HCT116 (cell line): ENCODE results near the gene WRAP53. TPM values are rescaled to one million over a fixed set of nuclear protein-coding genes. Genes with fewer than 3 reads are reported as not detected.

ENCODE experiments used
- ATAC-seq: fragments of 200-7000 bp; cut with Tn5 transposase; 2 replicates; pipeline ENCODE4 v1.9.1; 2020; ENCODE audit warnings: mild to moderate bottlenecking, moderate library complexity
- BruUV-seq: library from RNA; stranded (reverse); fragments of 400-500 nt; replicated peaks from 2 replicates; lab custom pipeline; 2021; lab: Mats Ljungman, UMichigan
- CTCF ChIA-PET: fragments of 300-600 bp; sonication (Branson Sonifier 250); formaldehyde crosslinking; loops from one replicate; lab custom pipeline; 2021; ENCODE audit warnings: antibody characterized with exemption; lab: Charles Lee
- POLR2A ChIA-PET: fragments of 300-600, 350-600 bp; sonication (Branson Sonifier 250); formaldehyde crosslinking; loops from one replicate; lab custom pipeline; 2021; ENCODE audit warnings: antibody characterized with exemption; lab: Charles Lee
- RAD21 ChIA-PET, 2 experiments: fragments of 300-600 bp; sonication (Branson Sonifier 250); formaldehyde crosslinking; loops; one replicate each; lab custom pipeline; 2023; ENCODE audit warnings: low total read pairs in 2 of 2; ENCODE audit not compliant: uncharacterized antibody in 2 of 2, unreplicated experiment in 2 of 2, low non-redundant PET in 1 of 2; lab: Charles Lee
- DNase-seq: peaks from one replicate; pipeline ENCODE4 v3.0.0-alpha.2; 2010; ENCODE audit warnings: low read depth, low spot score
- H2AFZ ChIP-seq: fragments of 200-600 bp; shearing (Covaris generic), sonication (generic); 2 replicates; pipeline ENCODE4 v1.6.1; 2017; ENCODE audit warnings: low read depth, mixed run types, mixed read lengths, antibody characterized with exemption, low read length; ENCODE audit not compliant: poor library complexity, severe bottlenecking
- H3K27ac ChIP-seq: 2 replicates; pipeline ENCODE4 v1.5.1; 2012; ENCODE audit warnings: low read depth, low read length
- H3K27me3 ChIP-seq: fragments of 200-600 bp; sonication (generic); 2 replicates; pipeline ENCODE4 v1.6.1; 2016; ENCODE audit warnings: mixed run types, low read length, mixed read lengths; ENCODE audit not compliant: insufficient read depth
- H3K36me3 ChIP-seq, 2 experiments: fragments of 200-500 bp in 1 of 2; fragments of 200-600 bp in 1 of 2; sonication (Bioruptor generic) in 1 of 2; sonication (generic) in 1 of 2; 2 replicates each; pipeline versions ENCODE4 v1.5.1 to v1.6.1; 2014 to 2016; ENCODE audit warnings: low read length in 2 of 2, inconsistent platforms in 1 of 2, mixed read lengths in 1 of 2, mixed run types in 1 of 2; ENCODE audit not compliant: insufficient read depth in 2 of 2, control insufficient read depth in 1 of 2
- H3K4me1 ChIP-seq, 2 experiments: fragments of 200-600 bp in 1 of 2; sonication (generic) in 1 of 2; 2 replicates each; pipeline versions ENCODE4 v1.5.1 to v1.6.1; 2012 to 2017; ENCODE audit warnings: low read length in 2 of 2, inconsistent platforms in 1 of 2, mild to moderate bottlenecking in 1 of 2, mixed read lengths in 1 of 2, mixed run types in 1 of 2, moderate library complexity in 1 of 2; ENCODE audit not compliant: insufficient read depth in 2 of 2, control insufficient read depth in 1 of 2
- H3K4me2 ChIP-seq: fragments of 200-600 bp; sonication (generic); 2 replicates; pipeline ENCODE4 v1.6.1; 2017; ENCODE audit warnings: mixed run types, low read length, mixed read lengths
- H3K4me3 ChIP-seq, 2 experiments: fragments of 200-600 bp in 1 of 2; sonication (generic) in 1 of 2; replicated peaks in 1 of 2; 2 replicates each; pipeline ENCODE4 v1.5.1; 2011 to 2016; ENCODE audit warnings: low read length in 2 of 2, control low read depth in 1 of 2, low read depth in 1 of 2, mild to moderate bottlenecking in 1 of 2, mixed read lengths in 1 of 2, mixed run types in 1 of 2
- H3K79me2 ChIP-seq: fragments of 200-600 bp; sonication (generic); 2 replicates; pipeline ENCODE4 v1.6.1; 2017; ENCODE audit warnings: mild to moderate bottlenecking, mixed run types, low read length, moderate library complexity, mixed read lengths; ENCODE audit not compliant: insufficient read depth
- H3K9ac ChIP-seq: fragments of 200-600 bp; sonication (generic); 2 replicates; pipeline ENCODE4 v1.6.1; 2016; ENCODE audit warnings: low read length, mixed read lengths
- H3K9me2 ChIP-seq: fragments of 200-600 bp; sonication (generic), shearing (Covaris generic); 2 replicates; pipeline ENCODE4 v1.6.1; 2017; ENCODE audit warnings: mixed run types, mild to moderate bottlenecking, moderate library complexity; ENCODE audit not compliant: insufficient read depth
- H3K9me3 ChIP-seq, 2 experiments: fragments of 200-500 bp in 1 of 2; fragments of 200-600 bp in 1 of 2; sonication (Bioruptor generic) in 1 of 2; sonication (generic) in 1 of 2; 2 replicates each; pipeline ENCODE4 v1.6.1; 2014 to 2017; ENCODE audit warnings: low read length in 2 of 2, mixed read lengths in 2 of 2, inconsistent platforms in 1 of 2, low read depth in 1 of 2, mild to moderate bottlenecking in 1 of 2, mixed run types in 1 of 2, moderate library complexity in 1 of 2; ENCODE audit not compliant: control insufficient read depth in 1 of 2, insufficient read depth in 1 of 2
- H4K20me1 ChIP-seq: fragments of 200-600 bp; sonication (generic), shearing (Covaris generic); 2 replicates; pipeline ENCODE4 v1.6.1; 2017; ENCODE audit warnings: mixed run types, mild to moderate bottlenecking, moderate library complexity; ENCODE audit not compliant: insufficient read depth
- CEBPB ChIP-seq: IDR thresholded peaks from 2 replicates; pipeline ENCODE4 v1.6.1; 2012; ENCODE audit warnings: low read depth
- JUND ChIP-seq: IDR thresholded peaks from 2 replicates; pipeline ENCODE4 v1.6.1; 2012
- MAX ChIP-seq: IDR thresholded peaks from 2 replicates; pipeline ENCODE4 v1.6.1; 2012
- POLR2AphosphoS5 ChIP-seq: IDR thresholded peaks from 2 replicates; pipeline ENCODE4 v1.6.1; 2011; ENCODE audit warnings: mild to moderate bottlenecking, low read depth, low read length, moderate library complexity
- RAD21 ChIP-seq: IDR thresholded peaks from 2 replicates; pipeline ENCODE4 v1.6.1; 2012; ENCODE audit warnings: low read depth, mild to moderate bottlenecking
- REST ChIP-seq: IDR thresholded peaks from 2 replicates; pipeline ENCODE4 v1.6.1; 2012; ENCODE audit warnings: low read depth
- SP1 ChIP-seq: IDR thresholded peaks from 2 replicates; pipeline ENCODE4 v1.6.1; 2012; ENCODE audit warnings: low read depth
- ZFX ChIP-seq: fragments of 450-650 bp; IDR thresholded peaks from 2 replicates; pipeline ENCODE4 v1.6.1; 2017
- intact Hi-C: fragments of 100-400 bp; cut with micrococcal nuclease; formaldehyde crosslinking; loops from 2 replicates; pipeline ENCODE4 v1.10.0; 2022
- total RNA-seq: library from RNA; stranded (reverse); gene quantifications from one replicate; pipeline ENCODE4 v1.2.1, GENCODE V29; 2021; ENCODE audit not compliant: unreplicated experiment

The WRAP53 gene
- total RNA-seq, 1 experiment from 2014 or later, result 28.8 TPM

- no peak for TF ChIP-seq REST
Observed at GRCh38 chr17:7745748-7746470, 57.6 kb downstream of the WRAP53 start (continued).

GRCh38 chr17:7747635-7748071 lies 59.4 kb downstream of the WRAP53 start:
- Histone ChIP-seq H3K4me1 (peaks cover 23 to 43% of the 10 kb centered on the region in 2 experiments), H3K4me2 (no peak overlapping the region), H3K9me2 (no peaks in the 10 kb centered on the region), H3K27ac (no peak overlapping the region), H3K27me3 (no peaks in the 10 kb centered on the region), H3K9me3 (no peaks in the 10 kb centered on the region), H4K20me1 (no peaks in the 10 kb centered on the region), H3K9ac (no peak overlapping the region), H3K4me3 (no peak overlapping the region), H2AFZ (peak overlapping the region; percentile 24), H3K79me2 (no peaks in the 10 kb centered on the region), H3K36me3 (no peaks in the 10 kb centered on the region)
- intact Hi-C loops, result no loop called here
- ATAC-seq (no peak), DNase-seq (no peak)
- ChIA-PET RAD21 (no interaction called here), POLR2A (no interaction called here), CTCF (interaction anchor here (0.5 to 1.3 kb wide), 2 partner anchors 8 to 251 kb away, joined by 3 read pairs; no protein-coding TSS in a partner anchor)
- BruUV-seq, result no TSS peak
- no peak for TF ChIP-seq REST
- TF ChIP-seq POLR2AphosphoS5, result no peak
- TF ChIP-seq ZFX, result no peak
- TF ChIP-seq JUND, result no peak
- no peak for TF ChIP-seq CEBPB
- no peak for TF ChIP-seq MAX
- no peak for TF ChIP-seq RAD21
- no peak for TF ChIP-seq SP1
